Measurements from ENCODE around the gene PCSK1. TPM values are rescaled to one million over a fixed set of nuclear protein-coding genes. Genes with fewer than 3 reads are reported as not detected.

PCSK1 gene
- polyA plus RNA-seq, 2 donors: 0.04 to 0.05 TPM

GRCh38 chr5:96431376-96432187, 1.5 kb downstream of the PCSK1 start:
- peaks cover 6 to 12% of the 10 kb centered on the region in 2 donors for H3K27me3 ChIP-seq (ENCODE audit: control insufficient read depth in 1 of 2, insufficient read depth in 2 of 2, low read length in 2 of 2)
- peaks cover 2 to 12% of the 10 kb centered on the region in 2 donors for H3K4me1 ChIP-seq (ENCODE audit: control insufficient read depth in 2 of 2, insufficient read depth in 2 of 2, low read length in 1 of 2)
- H3K27ac ChIP-seq (ENCODE audit: low read depth in 2 of 2, low read length in 1 of 2): no peak overlapping the region
- no peak overlapping the region for H3K4me3 ChIP-seq (ENCODE audit: low read depth in 1 of 2, low read length in 2 of 2)
- WGBS, 2 donors: 6 to 11% methylated on average over 29 of the region's 29 CpGs
- no peaks in the 10 kb centered on the region for H3K36me3 ChIP-seq (ENCODE audit: control insufficient read depth in 2 of 2, insufficient read depth in 2 of 2, low read length in 1 of 2)
- H3K9me3 ChIP-seq (ENCODE audit: control insufficient read depth in 2 of 2, insufficient read depth in 1 of 2, low read depth in 1 of 2, low read length in 1 of 2): no peaks in the 10 kb centered on the region

GRCh38 chr5:96427824-96428223, 5.2 kb downstream of the PCSK1 start:
- Histone ChIP-seq H3K4me3 (ENCODE audit: low read depth in 1 of 2, low read length in 2 of 2) (no peak overlapping the region), H3K9me3 (ENCODE audit: control insufficient read depth in 2 of 2, insufficient read depth in 1 of 2, low read depth in 1 of 2, low read length in 1 of 2) (no peaks in the 10 kb centered on the region), H3K27ac (ENCODE audit: low read depth in 2 of 2, low read length in 1 of 2) (no peak overlapping the region), H3K36me3 (ENCODE audit: control insufficient read depth in 2 of 2, insufficient read depth in 2 of 2, low read length in 1 of 2) (no peaks in the 10 kb centered on the region), H3K4me1 (ENCODE audit: control insufficient read depth in 2 of 2, insufficient read depth in 2 of 2, low read length in 1 of 2) (peaks cover 2 to 12% of the 10 kb centered on the region in 2 donors), H3K27me3 (ENCODE audit: control insufficient read depth in 1 of 2, insufficient read depth in 2 of 2, low read length in 2 of 2) (peaks cover 3 to 12% of the 10 kb centered on the region in 2 donors)
- WGBS, 2 donors: 56 to 59% methylated on average over 5 of the region's 5 CpGs

- Histone ChIP-seq H3K27ac (ENCODE audit: low read depth in 2 of 2, low read length in 1 of 2) (no peak overlapping the region), H3K4me1 (ENCODE audit: control insufficient read depth in 2 of 2, insufficient read depth in 2 of 2, low read length in 1 of 2) (peaks cover 0 to 2% of the 10 kb centered on the region in 2 donors), H3K36me3 (ENCODE audit: control insufficient read depth in 2 of 2, insufficient read depth in 2 of 2, low read length in 1 of 2) (no peaks in the 10 kb centered on the region), H3K4me3 (ENCODE audit: low read depth in 1 of 2, low read length in 2 of 2) (no peak overlapping the region), H3K27me3 (ENCODE audit: control insufficient read depth in 1 of 2, insufficient read depth in 2 of 2, low read length in 2 of 2) (peaks cover 3 to 4% of the 10 kb centered on the region in 2 donors), H3K9me3 (ENCODE audit: control insufficient read depth in 2 of 2, insufficient read depth in 1 of 2, low read depth in 1 of 2, low read length in 1 of 2) (no peaks in the 10 kb centered on the region)
Measured at GRCh38 chr5:96426831-96427230, 6.2 kb downstream of the PCSK1 start.

- no peaks in the 10 kb centered on the region for H3K9me3 ChIP-seq (ENCODE audit: control insufficient read depth in 2 of 2, insufficient read depth in 1 of 2, low read depth in 1 of 2, low read length in 1 of 2)
- no peak overlapping the region for H3K27ac ChIP-seq (ENCODE audit: low read depth in 2 of 2, low read length in 1 of 2)
- peaks cover 0 to 3% of the 10 kb centered on the region in 2 donors for H3K27me3 ChIP-seq (ENCODE audit: control insufficient read depth in 1 of 2, insufficient read depth in 2 of 2, low read length in 2 of 2)
- no peaks in the 10 kb centered on the region for H3K4me1 ChIP-seq (ENCODE audit: control insufficient read depth in 2 of 2, insufficient read depth in 2 of 2, low read length in 1 of 2)
- no peak overlapping the region for H3K4me3 ChIP-seq (ENCODE audit: low read depth in 1 of 2, low read length in 2 of 2)
- no peaks in the 10 kb centered on the region for H3K36me3 ChIP-seq (ENCODE audit: control insufficient read depth in 2 of 2, insufficient read depth in 2 of 2, low read length in 1 of 2)
Measured at GRCh38 chr5:96425443-96425842, 7.6 kb downstream of the PCSK1 start.

- 81 to 88% methylated on average over 3 of the region's 3 CpGs for WGBS, 2 donors
Measured at GRCh38 chr5:96415897-96416296, 17.2 kb downstream of the PCSK1 start.

GRCh38 chr5:96412868-96413449, 20.1 kb downstream of the PCSK1 start:
- WGBS, 2 donors: 38 to 58% methylated on average over 3 of the region's 3 CpGs
- H3K36me3 ChIP-seq (ENCODE audit: control insufficient read depth in 2 of 2, insufficient read depth in 2 of 2, low read length in 1 of 2): no peaks in the 10 kb centered on the region
- no peaks in the 10 kb centered on the region for H3K27me3 ChIP-seq (ENCODE audit: control insufficient read depth in 1 of 2, insufficient read depth in 2 of 2, low read length in 2 of 2)
- no peak overlapping the region for H3K27ac ChIP-seq (ENCODE audit: low read depth in 2 of 2, low read length in 1 of 2)
- peaks cover 0 to 4% of the 10 kb centered on the region in 2 donors for H3K4me1 ChIP-seq (ENCODE audit: control insufficient read depth in 2 of 2, insufficient read depth in 2 of 2, low read length in 1 of 2)
- no peak overlapping the region for H3K4me3 ChIP-seq (ENCODE audit: low read depth in 1 of 2, low read length in 2 of 2)
- no peaks in the 10 kb centered on the region for H3K9me3 ChIP-seq (ENCODE audit: control insufficient read depth in 2 of 2, insufficient read depth in 1 of 2, low read depth in 1 of 2, low read length in 1 of 2)

More at GRCh38 chr5:96415897-96416296, 17.2 kb downstream of the PCSK1 start:
- Histone ChIP-seq H3K4me1 (ENCODE audit: control insufficient read depth in 2 of 2, insufficient read depth in 2 of 2, low read length in 1 of 2) (no peaks in the 10 kb centered on the region), H3K4me3 (ENCODE audit: low read depth in 1 of 2, low read length in 2 of 2) (no peak overlapping the region), H3K9me3 (ENCODE audit: control insufficient read depth in 2 of 2, insufficient read depth in 1 of 2, low read depth in 1 of 2, low read length in 1 of 2) (no peaks in the 10 kb centered on the region), H3K36me3 (ENCODE audit: control insufficient read depth in 2 of 2, insufficient read depth in 2 of 2, low read length in 1 of 2) (no peaks in the 10 kb centered on the region), H3K27me3 (ENCODE audit: control insufficient read depth in 1 of 2, insufficient read depth in 2 of 2, low read length in 2 of 2) (no peaks in the 10 kb centered on the region), H3K27ac (ENCODE audit: low read depth in 2 of 2, low read length in 1 of 2) (no peak overlapping the region)

- no peaks in the 10 kb centered on the region for H3K27me3 ChIP-seq (ENCODE audit: control insufficient read depth in 1 of 2, insufficient read depth in 2 of 2, low read length in 2 of 2)
- no peaks in the 10 kb centered on the region for H3K36me3 ChIP-seq (ENCODE audit: control insufficient read depth in 2 of 2, insufficient read depth in 2 of 2, low read length in 1 of 2)
- H3K9me3 ChIP-seq (ENCODE audit: control insufficient read depth in 2 of 2, insufficient read depth in 1 of 2, low read depth in 1 of 2, low read length in 1 of 2): no peaks in the 10 kb centered on the region
- H3K27ac ChIP-seq (ENCODE audit: low read depth in 2 of 2, low read length in 1 of 2): no peak overlapping the region
- WGBS, 2 donors: 65 to 76% methylated on average over 7 of the region's 7 CpGs
- no peak overlapping the region for H3K4me3 ChIP-seq (ENCODE audit: low read depth in 1 of 2, low read length in 2 of 2)
- peaks cover 0 to 4% of the 10 kb centered on the region in 2 donors for H3K4me1 ChIP-seq (ENCODE audit: control insufficient read depth in 2 of 2, insufficient read depth in 2 of 2, low read length in 1 of 2)
Measured at GRCh38 chr5:96410013-96410412, 23.0 kb downstream of the PCSK1 start.

GRCh38 chr5:96408841-96409538, 24.1 kb downstream of the PCSK1 start:
- H3K9me3 ChIP-seq (ENCODE audit: control insufficient read depth in 2 of 2, insufficient read depth in 1 of 2, low read depth in 1 of 2, low read length in 1 of 2): no peaks in the 10 kb centered on the region
- WGBS, 2 donors: 59 to 73% methylated on average over 13 of the region's 13 CpGs
- H3K36me3 ChIP-seq (ENCODE audit: control insufficient read depth in 2 of 2, insufficient read depth in 2 of 2, low read length in 1 of 2): no peaks in the 10 kb centered on the region
- no peaks in the 10 kb centered on the region for H3K27me3 ChIP-seq (ENCODE audit: control insufficient read depth in 1 of 2, insufficient read depth in 2 of 2, low read length in 2 of 2)
- no peak overlapping the region for H3K4me3 ChIP-seq (ENCODE audit: low read depth in 1 of 2, low read length in 2 of 2)
- peaks cover 0 to 4% of the 10 kb centered on the region in 2 donors for H3K4me1 ChIP-seq (ENCODE audit: control insufficient read depth in 2 of 2, insufficient read depth in 2 of 2, low read length in 1 of 2)
- H3K27ac ChIP-seq (ENCODE audit: low read depth in 2 of 2, low read length in 1 of 2): peak overlapping the region in 1 of 2 donors; percentile 26

- no peaks in the 10 kb centered on the region for H3K36me3 ChIP-seq (ENCODE audit: control insufficient read depth in 2 of 2, insufficient read depth in 2 of 2, low read length in 1 of 2)
- no peak overlapping the region for H3K4me3 ChIP-seq (ENCODE audit: low read depth in 1 of 2, low read length in 2 of 2)
- peak overlapping the region in 1 of 2 donors; percentile 30 for H3K27ac ChIP-seq (ENCODE audit: low read depth in 2 of 2, low read length in 1 of 2)
- H3K27me3 ChIP-seq (ENCODE audit: control insufficient read depth in 1 of 2, insufficient read depth in 2 of 2, low read length in 2 of 2): no peaks in the 10 kb centered on the region
- 40 to 57% methylated on average over 13 of the region's 13 CpGs for WGBS, 2 donors
- no peaks in the 10 kb centered on the region for H3K9me3 ChIP-seq (ENCODE audit: control insufficient read depth in 2 of 2, insufficient read depth in 1 of 2, low read depth in 1 of 2, low read length in 1 of 2)
- H3K4me1 ChIP-seq (ENCODE audit: control insufficient read depth in 2 of 2, insufficient read depth in 2 of 2, low read length in 1 of 2): peaks cover 0 to 4% of the 10 kb centered on the region in 2 donors
Measured at GRCh38 chr5:96408210-96408777, 24.8 kb downstream of the PCSK1 start.

Data from esophagus (tissue), 2 donors.